ENCODE results near the gene CC2D2A.
A peak's percentile ranks its signal among the peaks of the same experiment; 100 is the strongest.

Gene CC2D2A

DNA sequence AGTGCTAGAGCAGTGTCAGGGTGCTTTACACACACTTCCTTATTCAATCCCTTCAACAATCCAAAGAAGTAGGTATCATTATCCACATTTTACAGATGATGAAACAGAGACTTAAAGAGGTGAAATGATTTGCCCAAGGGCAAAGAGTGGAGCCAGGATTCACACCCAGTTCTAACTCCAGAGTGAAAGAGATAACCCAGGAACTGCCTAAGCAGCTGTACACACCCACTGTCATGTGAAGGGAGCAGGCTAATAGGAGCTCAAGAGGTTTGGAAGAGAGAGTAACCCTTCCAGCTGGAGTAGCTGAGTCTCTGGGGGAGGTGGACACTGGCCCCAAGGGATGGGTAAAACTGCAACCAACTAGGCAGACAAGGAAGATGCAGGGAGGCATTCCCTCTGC is 92.9 kb downstream of the CC2D2A start:
- TF ChIP-seq CTCF (IDR thresholded peaks at IDR 0.05; ENCODE audit: insufficient read depth, low read length) (no peak), REST (IDR thresholded peaks at IDR 0.05; ENCODE audit: insufficient replicate concordance, low read depth) (no peak), SPI1 (IDR thresholded peaks at IDR 0.05; ENCODE audit: borderline replicate concordance, low read depth) (no peak), GABPA (IDR thresholded peaks at IDR 0.05; ENCODE audit: low read depth) (no peak), POLR2AphosphoS5 (IDR thresholded peaks at IDR 0.05; ENCODE audit: low read depth) (no peak)
- Histone ChIP-seq H3K27me3 (ENCODE audit: insufficient read depth, poor library complexity, severe bottlenecking) (no peaks in the 10 kb centered on the region), H3K4me3 (replicated peaks; ENCODE audit: insufficient read depth, low read length) (no peak overlapping the region), H3K27ac (replicated peaks) (no peak overlapping the region)
- DNase-seq (ENCODE audit: low read depth in 1 of 2, low spot score in 1 of 2): no peak

GRCh38 chr4:15563871-15564270 is 94.2 kb downstream of the CC2D2A start:
- Histone ChIP-seq H3K27ac (replicated peaks) (no peak overlapping the region), H3K27me3 (ENCODE audit: insufficient read depth, poor library complexity, severe bottlenecking) (no peaks in the 10 kb centered on the region), H3K4me3 (replicated peaks; ENCODE audit: insufficient read depth, low read length) (no peak overlapping the region)
- DNase-seq (ENCODE audit: low read depth in 1 of 2, low spot score in 1 of 2): no peak
- TF ChIP-seq CTCF (IDR thresholded peaks at IDR 0.05; ENCODE audit: insufficient read depth, low read length) (no peak), SPI1 (IDR thresholded peaks at IDR 0.05; ENCODE audit: borderline replicate concordance, low read depth) (no peak), REST (IDR thresholded peaks at IDR 0.05; ENCODE audit: insufficient replicate concordance, low read depth) (peak; percentile 89), GABPA (IDR thresholded peaks at IDR 0.05; ENCODE audit: low read depth) (no peak), POLR2AphosphoS5 (IDR thresholded peaks at IDR 0.05; ENCODE audit: low read depth) (no peak)

GRCh38 chr4:15568821-15569220 is 99.1 kb downstream of the CC2D2A start:
- no peak for DNase-seq (ENCODE audit: low read depth in 1 of 2, low spot score in 1 of 2)
- TF ChIP-seq CTCF (IDR thresholded peaks at IDR 0.05; ENCODE audit: insufficient read depth, low read length): no peak
- TF ChIP-seq POLR2AphosphoS5 (IDR thresholded peaks at IDR 0.05; ENCODE audit: low read depth): no peak
- no peak for TF ChIP-seq GABPA (IDR thresholded peaks at IDR 0.05; ENCODE audit: low read depth)
- TF ChIP-seq REST (IDR thresholded peaks at IDR 0.05; ENCODE audit: insufficient replicate concordance, low read depth): no peak
- no peak for TF ChIP-seq SPI1 (IDR thresholded peaks at IDR 0.05; ENCODE audit: borderline replicate concordance, low read depth)
- H3K27ac ChIP-seq (replicated peaks): no peak overlapping the region
- H3K27me3 ChIP-seq (ENCODE audit: insufficient read depth, poor library complexity, severe bottlenecking): no peaks in the 10 kb centered on the region
- H3K4me3 ChIP-seq (replicated peaks; ENCODE audit: insufficient read depth, low read length): no peak overlapping the region

Data from HL-60 (cell line).